Measurements from ENCODE around the gene AMOT.

The AMOT gene

GRCh38 chrX:112849016-112849415 is 8.4 kb upstream of the AMOT start:
- no peak for TF ChIP-seq CTCF (IDR thresholded peaks at IDR 0.05; ENCODE audit: low read length)
- no peak for TF ChIP-seq EZH2 (optimal IDR thresholded peaks at IDR 0.05; ENCODE audit: low read depth, low read length)
- no peak for TF ChIP-seq EZH2phosphoT487 (IDR thresholded peaks at IDR 0.05; ENCODE audit: low read length)
- Histone ChIP-seq H3K27me3 (replicated peaks; ENCODE audit: insufficient read depth, low read length) (peaks cover 31% of the 10 kb centered on the region), H3F3A (ENCODE audit: insufficient read depth, low read length) (peaks cover 19% of the 10 kb centered on the region), H4K20me1 (ENCODE audit: insufficient read depth, low read length) (0 out of 2 replicates have a peak, but pooled peaks cover 3% of the 10 kb centered on the region), H3K27ac (ENCODE audit: low read length) (no peak overlapping the region), H3K9me2 (replicated peaks; ENCODE audit: insufficient read depth, low read length) (no peaks in the 10 kb centered on the region), H3K4me3 (ENCODE audit: low read length) (no peak overlapping the region), H3K4me1 (ENCODE audit: low read length) (peaks cover 16% of the 10 kb centered on the region), H2AFZ (ENCODE audit: low read length) (no peak overlapping the region), H3K4me2 (ENCODE audit: low read depth, low read length) (no peak overlapping the region), H3K79me2 (ENCODE audit: low read length) (no peaks in the 10 kb centered on the region), H3K9ac (ENCODE audit: low read length) (no peak overlapping the region), H3K36me3 (replicated peaks; ENCODE audit: insufficient read depth, low read length) (no peaks in the 10 kb centered on the region), H3K9me3 (replicated peaks; ENCODE audit: insufficient read depth, low read length) (no peaks in the 10 kb centered on the region)
- DNase-seq = no peak

GRCh38 chrX:112846782-112847181 is 6.2 kb upstream of the AMOT start:
- Histone ChIP-seq H3K4me2 (ENCODE audit: low read depth, low read length) (no peak overlapping the region), H3K27ac (ENCODE audit: low read length) (no peak overlapping the region), H2AFZ (ENCODE audit: low read length) (no peak overlapping the region), H3K4me1 (ENCODE audit: low read length) (peaks cover 5% of the 10 kb centered on the region; the same call in 1 of the 2 replicates), H3K4me3 (ENCODE audit: low read length) (no peak overlapping the region), H3K9me2 (replicated peaks; ENCODE audit: insufficient read depth, low read length) (no peaks in the 10 kb centered on the region), H3K79me2 (ENCODE audit: low read length) (no peaks in the 10 kb centered on the region), H3K36me3 (replicated peaks; ENCODE audit: insufficient read depth, low read length) (no peaks in the 10 kb centered on the region), H3K9ac (ENCODE audit: low read length) (no peak overlapping the region), H3K9me3 (replicated peaks; ENCODE audit: insufficient read depth, low read length) (no peaks in the 10 kb centered on the region), H3K27me3 (replicated peaks; ENCODE audit: insufficient read depth, low read length) (peaks cover 13% of the 10 kb centered on the region), H3F3A (ENCODE audit: insufficient read depth, low read length) (peaks cover 10% of the 10 kb centered on the region), H4K20me1 (ENCODE audit: insufficient read depth, low read length) (no peaks in the 10 kb centered on the region)
- TF ChIP-seq CTCF (IDR thresholded peaks at IDR 0.05; ENCODE audit: low read length) = no peak
- TF ChIP-seq EZH2 (optimal IDR thresholded peaks at IDR 0.05; ENCODE audit: low read depth, low read length) = no peak
- no peak for TF ChIP-seq EZH2phosphoT487 (IDR thresholded peaks at IDR 0.05; ENCODE audit: low read length)
- DNase-seq = no peak

GRCh38 chrX:112846187-112846586 is 5.6 kb upstream of the AMOT start:
- no peaks in the 10 kb centered on the region for H3K9me3 ChIP-seq (replicated peaks; ENCODE audit: insufficient read depth, low read length)
- no peaks in the 10 kb centered on the region for H4K20me1 ChIP-seq (ENCODE audit: insufficient read depth, low read length)
- H3F3A ChIP-seq (ENCODE audit: insufficient read depth, low read length) = peaks cover 5% of the 10 kb centered on the region
- no peak overlapping the region for H2AFZ ChIP-seq (ENCODE audit: low read length)
- H3K4me2 ChIP-seq (ENCODE audit: low read depth, low read length) = no peak overlapping the region
- no peaks in the 10 kb centered on the region for H3K36me3 ChIP-seq (replicated peaks; ENCODE audit: insufficient read depth, low read length)
- H3K4me3 ChIP-seq (ENCODE audit: low read length) = no peak overlapping the region
- H3K4me1 ChIP-seq (ENCODE audit: low read length) = peaks cover 5% of the 10 kb centered on the region; the same call in 1 of the 2 replicates
- no peaks in the 10 kb centered on the region for H3K9me2 ChIP-seq (replicated peaks; ENCODE audit: insufficient read depth, low read length)
- peaks cover 13% of the 10 kb centered on the region for H3K27me3 ChIP-seq (replicated peaks; ENCODE audit: insufficient read depth, low read length)
- TF ChIP-seq CTCF (IDR thresholded peaks at IDR 0.05; ENCODE audit: low read length) (no peak), EZH2phosphoT487 (IDR thresholded peaks at IDR 0.05; ENCODE audit: low read length) (no peak), EZH2 (optimal IDR thresholded peaks at IDR 0.05; ENCODE audit: low read depth, low read length) (no peak)
- no peak overlapping the region for H3K27ac ChIP-seq (ENCODE audit: low read length)
- no peak for DNase-seq
- no peaks in the 10 kb centered on the region for H3K79me2 ChIP-seq (ENCODE audit: low read length)
- H3K9ac ChIP-seq (ENCODE audit: low read length) = no peak overlapping the region

Data from MM.1S (cell line).